SW480 (cell line): Measurements from ENCODE around the gene PRR23E.

ENCODE experiments used
- DNase-seq: peaks from one replicate; pipeline ENCODE4 v3.0.0-alpha.2; 2016; ENCODE audit warnings: low spot score

Gene PRR23E

DNA sequence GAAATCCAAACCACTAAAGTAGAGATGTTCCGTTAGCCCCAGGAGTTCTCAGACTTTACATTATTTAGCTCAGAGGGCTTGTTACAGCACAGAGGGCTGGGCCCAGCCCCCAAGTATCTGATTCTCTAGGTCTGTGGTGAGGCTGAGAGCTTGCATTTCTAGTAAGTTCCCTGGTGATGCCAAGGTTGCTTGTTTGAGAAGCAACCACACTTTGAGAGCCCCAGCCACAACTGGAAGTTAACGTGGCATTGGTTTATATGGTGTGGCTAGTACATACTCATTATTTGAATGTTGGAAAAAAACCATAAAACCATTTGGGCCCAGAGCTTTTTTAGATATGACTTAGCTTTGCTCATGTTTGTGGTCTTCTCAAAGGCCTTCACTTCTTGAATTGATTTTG, 35.9 kb downstream of the PRR23E start:
- DNase-seq = no peak

DNA sequence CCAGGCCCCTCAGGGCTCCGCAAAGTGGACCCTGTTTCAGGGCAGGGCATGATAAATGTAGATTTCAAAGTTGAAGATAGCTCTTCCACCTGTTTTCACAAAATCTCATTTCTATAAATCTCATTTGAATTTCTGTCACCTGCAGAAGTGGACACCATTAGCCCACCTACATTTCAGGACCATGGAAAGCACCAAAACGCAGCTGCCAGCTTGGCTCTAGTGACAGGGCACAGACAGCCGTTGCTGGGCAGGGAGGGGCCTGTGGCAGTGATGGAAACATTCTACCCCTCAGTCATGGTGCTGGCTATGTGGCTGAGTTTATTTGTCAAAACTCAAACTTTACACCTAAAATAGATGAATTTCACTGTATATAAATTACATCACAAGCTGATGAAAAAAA, 40.4 kb downstream of the PRR23E start:
- DNase-seq = no peak

GRCh38 chr3:127234778-127235177, 41.8 kb downstream of the PRR23E start:
- DNase-seq = no peak

DNA sequence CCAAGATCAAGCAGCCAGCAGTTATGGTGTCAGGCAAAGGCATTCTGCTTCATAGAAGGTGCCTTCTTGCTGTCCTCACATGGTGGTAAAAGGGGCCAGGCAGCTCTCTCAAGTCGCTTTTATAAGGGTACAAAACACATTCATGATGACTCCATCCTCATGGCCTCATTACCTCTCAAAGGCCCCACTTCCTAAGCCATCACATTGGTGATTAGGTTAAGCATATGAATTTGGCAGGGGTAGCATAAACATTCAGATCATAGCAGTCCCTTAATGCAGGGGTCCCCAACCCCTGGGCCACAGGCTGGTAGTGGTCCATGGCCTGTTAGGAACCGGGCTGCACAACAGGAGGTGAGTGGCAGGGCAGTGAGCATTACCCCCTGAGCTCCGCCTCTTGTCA, 42.8 kb downstream of the PRR23E start:
- DNase-seq = no peak

- no peak for DNase-seq
Observed at GRCh38 chr3:127237835-127238234, 44.9 kb downstream of the PRR23E start.

GRCh38 chr3:127238602-127239001, 45.7 kb downstream of the PRR23E start:
- DNase-seq = no peak

GRCh38 chr3:127247292-127247691, 54.4 kb downstream of the PRR23E start:
- no peak for DNase-seq
